Neuronal stem cell (in vitro differentiated cells): ENCODE measurements around the gene LMTK3.
"Not testable (repeated sequence)": the region's sequence is repeated elsewhere in the genome, so short reads cannot be mapped to it uniquely, and the experiment has no call there.

ENCODE experiments used
- DNase-seq: peaks from one replicate; pipeline ENCODE4 v3.0.0-alpha.2; 2013; ENCODE audit warnings: low spot score
- H2AFZ ChIP-seq: one replicate; pipeline ENCODE4 v1.6.1; 2013; ENCODE audit warnings: mild to moderate bottlenecking, low read length, inconsistent platforms
- H2AK5ac ChIP-seq: 2 replicates; pipeline ENCODE4 v1.6.1; 2013; ENCODE audit warnings: low read depth, mild to moderate bottlenecking, inconsistent platforms, low read length, moderate library complexity, mixed read lengths
- H2BK120ac ChIP-seq: 2 replicates; pipeline ENCODE4 v1.6.1; 2013; ENCODE audit warnings: low read depth, mild to moderate bottlenecking, inconsistent platforms, low read length, moderate library complexity, mixed read lengths
- H2BK12ac ChIP-seq: one replicate; pipeline ENCODE4 v1.6.1; 2013; ENCODE audit warnings: low read length, inconsistent platforms
- H2BK15ac ChIP-seq: 2 replicates; pipeline ENCODE4 v1.6.1; 2013; ENCODE audit warnings: mild to moderate bottlenecking, low read length, inconsistent platforms, mixed read lengths
- H2BK5ac ChIP-seq: one replicate; pipeline ENCODE4 v1.6.1; 2013; ENCODE audit warnings: inconsistent platforms, mild to moderate bottlenecking, low read length, moderate library complexity
- H3K14ac ChIP-seq: one replicate; pipeline ENCODE4 v1.6.1; 2013; ENCODE audit warnings: low read length, inconsistent platforms
- H3K18ac ChIP-seq: 2 replicates; pipeline ENCODE4 v1.6.1; 2013; ENCODE audit warnings: low read length, inconsistent platforms
- H3K23ac ChIP-seq: 2 replicates; pipeline ENCODE4 v1.6.1; 2013; ENCODE audit warnings: low read depth, mild to moderate bottlenecking, mixed read lengths, low read length, inconsistent platforms; ENCODE audit not compliant: poor library complexity
- H3K27ac ChIP-seq: replicated peaks from 3 replicates; pipeline ENCODE4 v1.5.1; 2013; ENCODE audit warnings: low read length, inconsistent platforms
- H3K27me3 ChIP-seq, 3 experiments: 2 replicates each; pipeline ENCODE4 v1.6.1; 2013; ENCODE audit warnings: low read length in 3 of 3, mild to moderate bottlenecking in 2 of 3, inconsistent platforms in 1 of 3, low read depth in 1 of 3, mixed read lengths in 1 of 3, moderate library complexity in 1 of 3; ENCODE audit not compliant: control insufficient read depth in 3 of 3, insufficient read depth in 3 of 3
- H3K36me3 ChIP-seq, 2 donors: replicated peaks in 1 of 2; 2 replicates each; pipeline ENCODE4 v1.6.1; 2013; ENCODE audit warnings: low read length in 2 of 2; ENCODE audit not compliant: control insufficient read depth in 2 of 2, insufficient read depth in 2 of 2
- H3K4ac ChIP-seq: 2 replicates; pipeline ENCODE4 v1.6.1; 2013; ENCODE audit warnings: inconsistent platforms, mild to moderate bottlenecking, low read length, moderate library complexity
- H3K4me1 ChIP-seq, 2 donors: 1 replicate in 1 of 2; 2 replicates in 1 of 2; pipeline ENCODE4 v1.6.1; 2013; ENCODE audit warnings: low read length in 2 of 2, low read depth in 1 of 2; ENCODE audit not compliant: control insufficient read depth in 2 of 2, insufficient read depth in 1 of 2
- H3K4me2 ChIP-seq: one replicate; pipeline ENCODE4 v1.6.1; 2013; ENCODE audit warnings: mild to moderate bottlenecking, low read length, inconsistent platforms; ENCODE audit not compliant: insufficient read depth, poor library complexity, severe bottlenecking
- H3K4me3 ChIP-seq, 2 donors: 2 replicates each; pipeline ENCODE4 v1.5.1; 2013; ENCODE audit warnings: low read length in 2 of 2, mild to moderate bottlenecking in 2 of 2, inconsistent platforms in 1 of 2, moderate library complexity in 1 of 2
- H3K79me1 ChIP-seq: one replicate; pipeline ENCODE4 v1.6.1; 2013; ENCODE audit warnings: low read depth, mild to moderate bottlenecking, inconsistent platforms, low read length, moderate library complexity
- H3K9ac ChIP-seq: one replicate; pipeline ENCODE4 v1.6.1; 2013; ENCODE audit warnings: mild to moderate bottlenecking, low read depth, low read length, inconsistent platforms; ENCODE audit not compliant: poor library complexity
- H3K9me3 ChIP-seq, 2 donors: replicated peaks in 1 of 2; 2 replicates each; pipeline versions ENCODE3 to v1.6.1; 2013; ENCODE audit warnings: low read length in 2 of 2, mild to moderate bottlenecking in 2 of 2, inconsistent platforms in 1 of 2, low read depth in 1 of 2, mixed read lengths in 1 of 2, moderate library complexity in 1 of 2; ENCODE audit not compliant: control insufficient read depth in 2 of 2, insufficient read depth in 1 of 2
- H4K8ac ChIP-seq: one replicate; pipeline ENCODE4 v1.6.1; 2013; ENCODE audit warnings: low read depth, mild to moderate bottlenecking, inconsistent platforms, low read length, moderate library complexity
- H4K91ac ChIP-seq: one replicate; pipeline ENCODE4 v1.6.1; 2013; ENCODE audit warnings: low read length, low read depth, mild to moderate bottlenecking, inconsistent platforms; ENCODE audit not compliant: poor library complexity
- WGBS, 2 donors: extraction: QIAGEN DNeasy Blood & Tissue Kit; methylation state at CpG; one replicate each; pipeline ENCODE4 v1.1.7; 2013; ENCODE audit warnings: missing lambda C conversion rate in 2 of 2, mixed read lengths in 1 of 2; ENCODE audit not compliant: insufficient read length in 2 of 2, insufficient replicate concordance in 1 of 2; ENCODE audit errors: extremely low coverage in 2 of 2; 5-methylcytosine and 5-hydroxymethylcytosine counted together

Gene LMTK3

GRCh38 chr19:48538057-48538456, 26.4 kb upstream of the LMTK3 start:
- not testable (repeated sequence) for H2AK5ac ChIP-seq, H2AFZ ChIP-seq, H3K4me3 ChIP-seq, H3K23ac ChIP-seq, H3K27me3 ChIP-seq, H3K36me3 ChIP-seq, H3K4me1 ChIP-seq, H3K27ac ChIP-seq, H3K9ac ChIP-seq, DNase-seq, H4K8ac ChIP-seq, H2BK15ac ChIP-seq, H3K9me3 ChIP-seq, H3K18ac ChIP-seq, H2BK120ac ChIP-seq, H2BK5ac ChIP-seq, H3K4me2 ChIP-seq, H3K14ac ChIP-seq, H4K91ac ChIP-seq, H2BK12ac ChIP-seq, H3K79me1 ChIP-seq, H3K4ac ChIP-seq
- WGBS, 2 donors = no CpG with 5 or more reads among the region's 8 CpGs

GRCh38 chr19:48537541-48537940, 25.9 kb upstream of the LMTK3 start:
- H3K27me3 ChIP-seq = no peaks in the 10 kb centered on the region
- H2BK120ac ChIP-seq = no peak overlapping the region
- no peak overlapping the region for H3K4me2 ChIP-seq
- no peak overlapping the region for H4K8ac ChIP-seq
- H2BK15ac ChIP-seq = no peak overlapping the region
- H3K4ac ChIP-seq = no peak overlapping the region
- no peaks in the 10 kb centered on the region for H3K36me3 ChIP-seq
- H3K4me3 ChIP-seq = no peak overlapping the region
- H3K14ac ChIP-seq = no peak overlapping the region
- H2BK5ac ChIP-seq = no peak overlapping the region
- no peaks in the 10 kb centered on the region for H3K4me1 ChIP-seq
- no peak overlapping the region for H4K91ac ChIP-seq
- no peak overlapping the region for H2AFZ ChIP-seq
- no peak overlapping the region for H3K9ac ChIP-seq
- H3K79me1 ChIP-seq = peaks cover 2% of the 10 kb centered on the region
- no peaks in the 10 kb centered on the region for H3K9me3 ChIP-seq
- H3K27ac ChIP-seq = no peak overlapping the region
- H2BK12ac ChIP-seq = no peak overlapping the region
- H3K18ac ChIP-seq = no peak overlapping the region
- H3K23ac ChIP-seq = no peak overlapping the region
- no CpG with 5 or more reads among the region's 7 CpGs for WGBS, 2 donors
- DNase-seq = no peak
- H2AK5ac ChIP-seq = no peak overlapping the region

GRCh38 chr19:48533770-48534169, 22.1 kb upstream of the LMTK3 start:
- H3K4ac ChIP-seq = no peak overlapping the region
- H3K4me2 ChIP-seq = no peak overlapping the region
- no peak overlapping the region for H3K23ac ChIP-seq
- H3K36me3 ChIP-seq = no peaks in the 10 kb centered on the region
- H4K91ac ChIP-seq = no peak overlapping the region
- H3K27me3 ChIP-seq = no peaks in the 10 kb centered on the region
- H3K79me1 ChIP-seq = no peaks in the 10 kb centered on the region
- peaks cover 0 to 6% of the 10 kb centered on the region in 2 donors for H3K9me3 ChIP-seq
- H2AFZ ChIP-seq = no peak overlapping the region
- no peak overlapping the region for H2BK12ac ChIP-seq
- H3K18ac ChIP-seq = no peak overlapping the region
- no peak overlapping the region for H3K4me3 ChIP-seq
- H2AK5ac ChIP-seq = no peak overlapping the region
- H3K9ac ChIP-seq = no peak overlapping the region
- H2BK15ac ChIP-seq = no peak overlapping the region
- DNase-seq = no peak
- H3K27ac ChIP-seq = no peak overlapping the region
- no peak overlapping the region for H4K8ac ChIP-seq
- no peak overlapping the region for H3K14ac ChIP-seq
- WGBS, 2 donors = no CpG with 5 or more reads among the region's 10 CpGs
- no peak overlapping the region for H2BK5ac ChIP-seq
- no peak overlapping the region for H2BK120ac ChIP-seq
- no peaks in the 10 kb centered on the region for H3K4me1 ChIP-seq

- Histone ChIP-seq H3K4me2 (no peak overlapping the region), H2BK5ac (no peak overlapping the region), H3K4me3 (no peak overlapping the region), H2AK5ac (no peak overlapping the region), H2BK12ac (no peak overlapping the region), H3K4me1 (no peaks in the 10 kb centered on the region), H4K91ac (no peak overlapping the region), H2AFZ (no peak overlapping the region), H3K18ac (no peak overlapping the region), H3K23ac (no peak overlapping the region), H2BK120ac (no peak overlapping the region), H3K36me3 (no peaks in the 10 kb centered on the region), H4K8ac (no peak overlapping the region), H3K27me3 (no peaks in the 10 kb centered on the region), H3K14ac (no peak overlapping the region), H2BK15ac (no peak overlapping the region), H3K9ac (no peak overlapping the region), H3K4ac (no peak overlapping the region), H3K9me3 (peaks cover 2 to 6% of the 10 kb centered on the region in 2 donors), H3K27ac (no peak overlapping the region), H3K79me1 (no peaks in the 10 kb centered on the region)
- DNase-seq = no peak
- no CpG with 5 or more reads among the region's 6 CpGs for WGBS, 2 donors
Measured at GRCh38 chr19:48530770-48531169, 19.1 kb upstream of the LMTK3 start.
